DOHH2 (cell line): ENCODE data around the gene HTR6.

Experiments used
- EZH2phosphoT487 ChIP-seq: fragments of 200-600 bp; sonication (generic); IDR thresholded peaks from 2 replicates; pipeline ENCODE4 v1.6.1; 2017; ENCODE audit warnings: borderline replicate concordance, mild to moderate bottlenecking, antibody characterized with exemption, low read length, moderate library complexity, mixed read lengths
- TF ChIP-seq, protein P1 (sequence below): fragments of 200-600 bp; sonication (generic); IDR thresholded peaks from one replicate; pipeline ENCODE4 v1.5.1; 2014; ENCODE audit warnings: antibody characterized with exemption, mild to moderate bottlenecking, low read depth, low read length; ENCODE audit not compliant: poor library complexity, severe bottlenecking

DNA sequence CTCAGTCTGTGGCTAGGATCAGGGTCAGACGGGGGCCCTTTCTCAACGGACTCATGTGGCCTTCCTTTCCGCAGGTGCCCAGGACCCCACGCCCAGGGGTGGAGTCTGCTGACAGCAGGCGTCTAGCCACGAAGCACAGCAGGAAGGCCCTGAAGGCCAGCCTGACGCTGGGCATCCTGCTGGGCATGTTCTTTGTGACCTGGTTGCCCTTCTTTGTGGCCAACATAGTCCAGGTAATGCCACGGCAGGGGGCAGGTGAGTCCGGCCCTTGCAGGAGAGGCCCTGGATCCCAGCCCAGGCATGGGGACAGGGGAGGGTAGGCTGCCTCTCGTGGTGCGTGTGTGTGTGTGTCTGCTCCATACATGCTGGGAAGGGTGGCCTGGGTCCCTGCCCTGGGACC lies 13.8 kb downstream of the HTR6 start:
- TF ChIP-seq, protein P1, sequence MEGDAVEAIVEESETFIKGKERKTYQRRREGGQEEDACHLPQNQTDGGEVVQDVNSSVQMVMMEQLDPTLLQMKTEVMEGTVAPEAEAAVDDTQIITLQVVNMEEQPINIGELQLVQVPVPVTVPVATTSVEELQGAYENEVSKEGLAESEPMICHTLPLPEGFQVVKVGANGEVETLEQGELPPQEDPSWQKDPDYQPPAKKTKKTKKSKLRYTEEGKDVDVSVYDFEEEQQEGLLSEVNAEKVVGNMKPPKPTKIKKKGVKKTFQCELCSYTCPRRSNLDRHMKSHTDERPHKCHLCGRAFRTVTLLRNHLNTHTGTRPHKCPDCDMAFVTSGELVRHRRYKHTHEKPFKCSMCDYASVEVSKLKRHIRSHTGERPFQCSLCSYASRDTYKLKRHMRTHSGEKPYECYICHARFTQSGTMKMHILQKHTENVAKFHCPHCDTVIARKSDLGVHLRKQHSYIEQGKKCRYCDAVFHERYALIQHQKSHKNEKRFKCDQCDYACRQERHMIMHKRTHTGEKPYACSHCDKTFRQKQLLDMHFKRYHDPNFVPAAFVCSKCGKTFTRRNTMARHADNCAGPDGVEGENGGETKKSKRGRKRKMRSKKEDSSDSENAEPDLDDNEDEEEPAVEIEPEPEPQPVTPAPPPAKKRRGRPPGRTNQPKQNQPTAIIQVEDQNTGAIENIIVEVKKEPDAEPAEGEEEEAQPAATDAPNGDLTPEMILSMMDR, result no peak
- TF ChIP-seq EZH2phosphoT487, result no peak
